NCI-H1092 (cell line): ENCODE results near the gene APLP2.
"Not testable (repeated sequence)": the region's sequence is repeated elsewhere in the genome, so short reads cannot be mapped to it uniquely, and the experiment has no call there.

ENCODE experiments used
- DNase-seq: peaks from one replicate; lab custom pipeline; 2025; lab: John Stamatoyannopoulos, UW

The APLP2 gene

GRCh38 chr11:130069659-130070108 is at the start of gene APLP2:
Gene APLP2 (plus strand): TSS chr11:130069894. CDS start chr11:130069978, 84 bp downstream.
- DNase-seq: peak; percentile 99

GRCh38 chr11:130020323-130020722 is 49.4 kb upstream of the APLP2 start:
- no peak for DNase-seq

- DNase-seq: not testable (repeated sequence)
These were observed 48.1 kb upstream of the APLP2 start for GRCh38 chr11:130021606-130022005.

- no peak for DNase-seq
These were observed 46.9 kb upstream of the APLP2 start for GRCh38 chr11:130022799-130023198.

GRCh38 chr11:130023204-130023603 is 46.5 kb upstream of the APLP2 start:
- DNase-seq: no peak

- DNase-seq: no peak
These were observed 45.3 kb upstream of the APLP2 start for GRCh38 chr11:130024361-130024760.

GRCh38 chr11:130025371-130025770 is 44.3 kb upstream of the APLP2 start:
- no peak for DNase-seq

- no peak for DNase-seq
These were observed 40.6 kb upstream of the APLP2 start for GRCh38 chr11:130029137-130029536.

- no peak for DNase-seq
These were observed 38.6 kb upstream of the APLP2 start for GRCh38 chr11:130031056-130031455.

- DNase-seq: no peak
These were observed 37.7 kb upstream of the APLP2 start for GRCh38 chr11:130031945-130032344.

GRCh38 chr11:130032931-130033330 is 36.8 kb upstream of the APLP2 start:
- no peak for DNase-seq

- DNase-seq: no peak
These were observed 35.5 kb upstream of the APLP2 start for GRCh38 chr11:130034236-130034635.

GRCh38 chr11:130037058-130037457 is 32.6 kb upstream of the APLP2 start:
- DNase-seq: no peak

GRCh38 chr11:130037881-130038585 is 31.7 kb upstream of the APLP2 start:
- DNase-seq: no peak

GRCh38 chr11:130040281-130040940 is 29.3 kb upstream of the APLP2 start:
- no peak for DNase-seq

GRCh38 chr11:130042093-130042591 is 27.6 kb upstream of the APLP2 start:
- DNase-seq: no peak

GRCh38 chr11:130043575-130043974 is 26.1 kb upstream of the APLP2 start:
- DNase-seq: no peak

- no peak for DNase-seq
These were observed 22.6 kb upstream of the APLP2 start for GRCh38 chr11:130047141-130047540.

GRCh38 chr11:130049328-130049771 is 20.3 kb upstream of the APLP2 start:
- no peak for DNase-seq

GRCh38 chr11:130050257-130050656 is 19.4 kb upstream of the APLP2 start:
- no peak for DNase-seq

- DNase-seq: no peak
These were observed 18.6 kb upstream of the APLP2 start for GRCh38 chr11:130051082-130051481.

- no peak for DNase-seq
These were observed 17.1 kb upstream of the APLP2 start for GRCh38 chr11:130052567-130052966.

- no peak for DNase-seq
These were observed 14.7 kb upstream of the APLP2 start for GRCh38 chr11:130054966-130055365.
